GM21423 (cell line): ENCODE results near the gene RNF186.

ENCODE experiments used
- ATAC-seq: cut with Tn5 transposase; IDR thresholded peaks from one replicate; pipeline ENCODE4 v1.9.1; 2021; ENCODE audit warnings: mild to moderate bottlenecking, moderate library complexity; ENCODE audit not compliant: unreplicated experiment

The RNF186 gene

DNA sequence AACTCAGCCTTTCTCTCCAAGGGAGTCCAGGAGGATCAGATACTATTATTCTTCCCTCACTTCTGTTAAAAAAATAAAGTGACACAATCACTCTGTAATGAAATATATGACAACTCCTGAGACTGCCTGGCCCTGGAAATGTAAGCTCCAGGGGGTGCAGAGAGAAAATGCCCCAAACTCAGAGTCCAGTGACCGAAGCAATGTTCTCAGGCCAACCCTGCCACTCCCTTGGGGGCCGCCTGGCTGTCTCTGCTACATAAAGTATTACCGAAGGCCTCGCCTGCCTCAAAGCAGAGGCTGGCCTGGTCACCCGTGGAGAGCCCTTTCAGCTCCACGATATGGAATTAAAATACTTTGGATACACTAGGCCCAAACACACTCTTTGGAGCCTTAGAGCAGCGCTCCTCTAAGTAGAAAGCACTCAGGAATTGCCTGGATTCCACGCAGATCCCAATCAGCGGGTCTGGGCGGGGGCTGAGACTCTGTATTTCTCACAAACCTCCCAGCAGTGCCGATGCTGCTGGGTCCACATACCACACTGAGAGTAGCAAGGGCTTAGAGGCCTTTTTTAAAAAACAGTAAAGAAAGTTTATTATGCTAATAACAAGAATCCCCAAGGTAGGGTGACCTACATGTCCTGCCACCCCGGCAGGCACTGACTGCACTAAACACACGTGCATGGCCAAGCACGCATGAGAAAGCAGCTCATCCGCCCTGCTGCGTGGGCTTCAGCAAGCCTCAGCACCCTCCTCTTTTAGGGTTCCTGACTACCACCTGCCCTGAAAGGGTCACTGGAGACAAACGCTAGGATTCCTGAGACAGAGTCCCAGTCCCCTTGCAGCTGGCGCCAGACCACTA lies 46.5 kb downstream of the RNF186 start:
- ATAC-seq: no peak

DNA sequence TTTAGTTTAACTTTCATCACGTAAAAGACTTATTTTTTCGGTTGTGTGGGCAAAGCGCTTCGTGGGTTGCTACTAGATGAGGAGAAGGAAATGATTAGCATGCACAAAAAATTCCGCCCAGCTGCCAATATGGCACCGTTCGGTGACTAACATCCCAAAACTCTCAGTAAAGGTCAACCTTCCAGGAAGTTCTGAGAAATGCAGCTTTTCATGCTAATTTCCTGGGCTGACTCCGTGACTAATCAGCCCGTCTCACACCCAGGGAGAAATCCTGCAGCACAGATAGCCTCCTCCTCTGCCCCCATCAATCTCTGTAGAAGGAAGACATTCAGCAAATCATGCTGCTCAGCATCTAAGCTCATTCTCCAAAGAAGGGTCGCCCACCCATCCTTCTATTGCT lies 49.5 kb downstream of the RNF186 start:
- ATAC-seq: no peak

DNA sequence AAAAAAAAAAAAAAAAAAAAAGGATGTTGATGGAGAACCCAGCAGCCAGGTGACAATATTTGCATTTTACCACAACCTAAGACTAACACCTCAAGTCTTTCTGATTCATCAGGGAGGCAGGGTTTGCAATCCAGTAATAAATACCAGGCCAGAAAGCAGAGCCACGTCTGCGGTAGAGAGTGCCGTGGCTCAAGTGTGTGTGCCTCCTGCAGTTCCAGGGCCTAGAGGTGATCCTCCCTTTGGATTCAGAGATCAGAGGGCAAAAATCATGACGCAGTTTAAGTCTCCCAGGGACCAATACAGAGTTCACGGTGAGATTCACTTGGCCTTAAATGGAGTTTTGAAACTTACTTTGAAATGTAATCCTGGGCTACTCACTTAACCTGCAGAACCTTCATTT lies 50.2 kb downstream of the RNF186 start:
- ATAC-seq: no peak
